OCI-LY7 (cell line): Measurements from ENCODE around the gene ANO6. TPM values are rescaled to one million over a fixed set of nuclear protein-coding genes. Genes with fewer than 3 reads are reported as not detected.

ENCODE experiments used
- BruUV-seq: library from RNA; stranded (reverse); fragments of 400-500 nt; replicated peaks from 2 replicates; lab custom pipeline; 2021; lab: Mats Ljungman, UMichigan
- CTCF ChIA-PET: fragments of 300-600 bp; sonication (Branson Sonifier 250); formaldehyde crosslinking; loops from one replicate; lab custom pipeline; 2022; ENCODE audit warnings: antibody characterized with exemption; ENCODE audit not compliant: unreplicated experiment; lab: Charles Lee
- POLR2A ChIA-PET: fragments of 300-600 bp; sonication (Branson Sonifier 250); formaldehyde crosslinking; loops from one replicate; lab custom pipeline; 2022; ENCODE audit warnings: antibody characterized with exemption; lab: Charles Lee
- DNase-seq: peaks from one replicate; pipeline ENCODE4 v3.0.0-alpha.2; 2015; ENCODE audit warnings: low spot score
- H2AFZ ChIP-seq: fragments of 200-600 bp; sonication (generic), shearing (Covaris generic); 2 replicates; pipeline ENCODE4 v1.6.1; 2014; ENCODE audit warnings: mild to moderate bottlenecking, antibody characterized with exemption, low read length, moderate library complexity
- H3K27ac ChIP-seq: fragments of 200-600 bp; sonication (generic); 2 replicates; pipeline ENCODE4 v1.5.1; 2014; ENCODE audit warnings: mixed run types, low read depth, mild to moderate bottlenecking, moderate library complexity, low read length, inconsistent platforms; ENCODE audit not compliant: poor library complexity, severe bottlenecking
- H3K36me3 ChIP-seq: fragments of 200-600 bp; sonication (generic); 2 replicates; pipeline ENCODE4 v1.6.1; 2014; ENCODE audit warnings: mild to moderate bottlenecking, antibody characterized with exemption, low read length, moderate library complexity, mixed read lengths; ENCODE audit not compliant: insufficient read depth
- H3K4me1 ChIP-seq: fragments of 200-600 bp; sonication (generic); 2 replicates; pipeline ENCODE4 v1.5.1; 2014; ENCODE audit warnings: mild to moderate bottlenecking, low read length; ENCODE audit not compliant: insufficient read depth, poor library complexity, severe bottlenecking
- H3K4me2 ChIP-seq: fragments of 200-600 bp; sonication (generic); 2 replicates; pipeline ENCODE4 v1.6.1; 2014; ENCODE audit warnings: mild to moderate bottlenecking, low read length
- H3K4me3 ChIP-seq: fragments of 200-600 bp; sonication (generic); 2 replicates; pipeline ENCODE4 v1.5.1; 2014; ENCODE audit warnings: mild to moderate bottlenecking, low read depth, low read length; ENCODE audit not compliant: poor library complexity, severe bottlenecking
- H3K79me2 ChIP-seq: fragments of 200-600 bp; sonication (generic); 2 replicates; pipeline ENCODE4 v1.6.1; 2016; ENCODE audit warnings: low read depth, mild to moderate bottlenecking, low read length, moderate library complexity, mixed read lengths; ENCODE audit not compliant: insufficient read depth
- H3K9me2 ChIP-seq: fragments of 200-600 bp; sonication (generic); 2 replicates; pipeline ENCODE4 v1.6.1; 2016; ENCODE audit warnings: mild to moderate bottlenecking, low read length, mixed read lengths; ENCODE audit not compliant: insufficient read depth
- H3K9me3 ChIP-seq: fragments of 200-600 bp; sonication (generic); 2 replicates; pipeline ENCODE4 v1.6.1; 2014; ENCODE audit warnings: mild to moderate bottlenecking, mixed run types, low read length, mixed read lengths
- H4K20me1 ChIP-seq: fragments of 200-600 bp; sonication (generic); 2 replicates; pipeline ENCODE4 v1.6.1; 2014; ENCODE audit warnings: mild to moderate bottlenecking, antibody characterized with exemption, low read length, moderate library complexity, mixed read lengths; ENCODE audit not compliant: insufficient read depth
- CTCF ChIP-seq: fragments of 200-600 bp; sonication (generic); conservative IDR thresholded peaks from 2 replicates; pipeline ENCODE4 v1.5.1; 2014; ENCODE audit warnings: mild to moderate bottlenecking, antibody characterized with exemption, low read length, moderate library complexity, mixed read lengths
- EZH2phosphoT487 ChIP-seq: fragments of 200-600 bp; sonication (generic); IDR thresholded peaks from 2 replicates; pipeline ENCODE4 v1.6.1; 2018; ENCODE audit warnings: low read depth, borderline replicate concordance, mild to moderate bottlenecking, mixed run types, antibody characterized with exemption, low read length, moderate library complexity, mixed read lengths
- intact Hi-C: fragments of 100-400 bp; cut with micrococcal nuclease; formaldehyde crosslinking; loops from one replicate; pipeline ENCODE4 v1.10.0; 2022; ENCODE audit not compliant: unreplicated experiment
- total RNA-seq, 2 experiments: library from RNA; depleted of rRNA in 1 of 2; stranded (reverse); fragments of >200 nt in 1 of 2; shearing (Covaris generic) in 1 of 2; gene quantifications; 2 replicates each; pipeline ENCODE4 v1.2.3, GENCODE V29; 2014 to 2022

ANO6 gene
- total RNA-seq, 2 experiments from 2014 or later = 15.0 to 17.7 TPM

- Histone ChIP-seq H3K4me2 (no peak overlapping the region), H3K4me3 (no peak overlapping the region), H2AFZ (no peak overlapping the region), H3K27ac (no peak overlapping the region), H3K4me1 (no peaks in the 10 kb centered on the region), H3K79me2 (no peaks in the 10 kb centered on the region), H3K9me3 (no peaks in the 10 kb centered on the region), H4K20me1 (no peaks in the 10 kb centered on the region), H3K36me3 (no peaks in the 10 kb centered on the region), H3K9me2 (no peaks in the 10 kb centered on the region)
- BruUV-seq = no TSS peak
- TF ChIP-seq EZH2phosphoT487 (no peak), CTCF (no peak)
- DNase-seq = no peak
- intact Hi-C loops = no loop called here
- CTCF ChIA-PET = no interaction called here
- POLR2A ChIA-PET = interaction anchor here (0.6 to 2.4 kb wide), 4 partner anchors 9 to 176 kb away, joined by 3 to 20 read pairs (median 4); no protein-coding TSS in a partner anchor
Measured at GRCh38 chr12:45189766-45190403, 26.0 kb upstream of the ANO6 start.

- Histone ChIP-seq H3K4me3 (no peak overlapping the region), H3K36me3 (no peaks in the 10 kb centered on the region), H4K20me1 (no peaks in the 10 kb centered on the region), H3K27ac (no peak overlapping the region), H3K9me2 (no peaks in the 10 kb centered on the region), H3K4me2 (no peak overlapping the region), H3K4me1 (no peaks in the 10 kb centered on the region), H3K9me3 (no peaks in the 10 kb centered on the region), H3K79me2 (no peaks in the 10 kb centered on the region), H2AFZ (no peak overlapping the region)
- no TSS peak for BruUV-seq
- ChIA-PET POLR2A (no interaction called here), CTCF (interaction anchor here (0.8 kb wide), 1 partner anchor 28 kb away, joined by 3 read pairs; no protein-coding TSS in a partner anchor)
- intact Hi-C loops = no loop called here
- no peak for DNase-seq
- TF ChIP-seq CTCF (no peak), EZH2phosphoT487 (no peak)
Measured at GRCh38 chr12:45191239-45191638, 24.7 kb upstream of the ANO6 start.

- Histone ChIP-seq H2AFZ (no peak overlapping the region), H3K4me2 (no peak overlapping the region), H3K4me1 (no peaks in the 10 kb centered on the region), H3K79me2 (no peaks in the 10 kb centered on the region), H3K36me3 (no peaks in the 10 kb centered on the region), H3K27ac (no peak overlapping the region), H3K9me3 (no peaks in the 10 kb centered on the region), H4K20me1 (no peaks in the 10 kb centered on the region), H3K4me3 (no peak overlapping the region), H3K9me2 (no peaks in the 10 kb centered on the region)
- CTCF ChIA-PET = no interaction called here
- BruUV-seq = no TSS peak
- intact Hi-C loops = no loop called here
- POLR2A ChIA-PET = no interaction called here
- DNase-seq = no peak
- TF ChIP-seq CTCF = no peak
- no peak for TF ChIP-seq EZH2phosphoT487
Measured at GRCh38 chr12:45192707-45193106, 23.2 kb upstream of the ANO6 start.
